Endothelial cell of umbilical vein (primary cell): ENCODE data around the gene FUT7. TPM values are rescaled to one million over a fixed set of nuclear protein-coding genes. Genes with fewer than 3 reads are reported as not detected.

Experiments used
- BruUV-seq: library from RNA; stranded (reverse); fragments of 400-500 nt; replicated peaks from 2 replicates; lab custom pipeline; 2021; lab: Mats Ljungman, UMichigan
- CTCF ChIA-PET: fragments of 300-600, 350-600 bp; sonication (Branson Sonifier 250); formaldehyde crosslinking; loops from one replicate; lab custom pipeline; 2021; ENCODE audit warnings: antibody characterized with exemption, inconsistent platforms; lab: Charles Lee
- POLR2A ChIA-PET: fragments of 300-600, 350-600 bp; sonication (Branson Sonifier 250); formaldehyde crosslinking; loops from one replicate; lab custom pipeline; 2021; ENCODE audit warnings: antibody characterized with exemption, inconsistent platforms; lab: Charles Lee
- DNase-seq: peaks from one replicate; pipeline ENCODE4 v3.0.0-alpha.2; 2011; ENCODE audit warnings: low read depth, low spot score
- FAIRE-seq: peaks from 2 replicates; lab custom pipeline; 2011; peaks lifted over from hg19 to GRCh38; lab: Jason Lieb, UNC
- H2AFZ ChIP-seq: 2 replicates; pipeline ENCODE4 v1.6.0; 2012; ENCODE audit warnings: low read depth, low read length, control low read depth, inconsistent platforms
- H3K27ac ChIP-seq: 2 replicates; pipeline ENCODE4 v1.5.1; 2011; ENCODE audit warnings: low read depth, mild to moderate bottlenecking, control low read depth, low read length, moderate library complexity; ENCODE audit not compliant: insufficient read depth
- H3K27me3 ChIP-seq, 2 experiments: 2 replicates each; pipeline versions ENCODE4 v1.6.0 to v1.6.1; 2011; ENCODE audit warnings: low read length in 2 of 2, mixed read lengths in 1 of 2; ENCODE audit not compliant: control insufficient read depth in 2 of 2, insufficient read depth in 2 of 2
- H3K36me3 ChIP-seq, 2 experiments: 2 replicates in 1 of 2; 3 replicates in 1 of 2; pipeline ENCODE4 v1.5.1; 2011; ENCODE audit warnings: low read length in 2 of 2, mild to moderate bottlenecking in 1 of 2, moderate library complexity in 1 of 2; ENCODE audit not compliant: control insufficient read depth in 2 of 2, insufficient read depth in 2 of 2; ENCODE audit errors: extremely low read depth in 1 of 2
- H3K4me1 ChIP-seq: 3 replicates; pipeline ENCODE4 v1.5.1; 2011; ENCODE audit warnings: mild to moderate bottlenecking, low read length; ENCODE audit not compliant: control insufficient read depth, insufficient read depth; ENCODE audit errors: extremely low read depth
- H3K4me2 ChIP-seq: 2 replicates; pipeline ENCODE4 v1.6.1; 2011; ENCODE audit warnings: low read length, control low read depth, mixed read lengths; ENCODE audit not compliant: insufficient read depth
- H3K4me3 ChIP-seq, 3 experiments: fragments of 200-600 bp in 1 of 3; sonication (generic), shearing (Covaris generic) in 1 of 3; replicated peaks in 1 of 3; 2 replicates each; pipeline ENCODE4 v1.5.1; 2011 to 2016; ENCODE audit warnings: control low read depth in 3 of 3, low read length in 3 of 3, mild to moderate bottlenecking in 2 of 3, inconsistent platforms in 1 of 3, low read depth in 1 of 3, moderate library complexity in 1 of 3; ENCODE audit not compliant: insufficient read depth in 1 of 3
- H3K79me2 ChIP-seq: 2 replicates; pipeline ENCODE4 v1.6.0; 2012; ENCODE audit warnings: low read length, inconsistent platforms; ENCODE audit not compliant: control insufficient read depth, insufficient read depth
- H3K9ac ChIP-seq: replicated peaks from 2 replicates; pipeline ENCODE3; 2011; ENCODE audit warnings: low read length, control low read depth; ENCODE audit not compliant: insufficient read depth; ENCODE audit errors: extremely low read depth
- H3K9me1 ChIP-seq: replicated peaks from 3 replicates; pipeline ENCODE4 v1.6.0; 2011; ENCODE audit warnings: mild to moderate bottlenecking, low read length; ENCODE audit not compliant: control insufficient read depth, insufficient read depth; ENCODE audit errors: extremely low read depth
- H3K9me3 ChIP-seq: replicated peaks from 2 replicates; pipeline ENCODE4 v1.5.1; 2012; ENCODE audit warnings: low read length, inconsistent platforms; ENCODE audit not compliant: control insufficient read depth, insufficient read depth
- H4K20me1 ChIP-seq: replicated peaks from 2 replicates; pipeline ENCODE3; 2011; ENCODE audit warnings: mild to moderate bottlenecking, low read length; ENCODE audit not compliant: control insufficient read depth, insufficient read depth; ENCODE audit errors: extremely low read depth
- EZH2 ChIP-seq: IDR thresholded peaks from 2 replicates; pipeline ENCODE4 v1.6.1; 2012; ENCODE audit warnings: borderline replicate concordance, low read depth, mild to moderate bottlenecking, moderate library complexity, low read length, inconsistent platforms; ENCODE audit not compliant: severe bottlenecking
- FOS ChIP-seq: IDR thresholded peaks from 2 replicates; pipeline ENCODE4 v1.6.1; 2011; ENCODE audit warnings: mild to moderate bottlenecking, low read length, moderate library complexity, borderline replicate concordance; ENCODE audit not compliant: insufficient read depth
- GATA2 ChIP-seq: IDR thresholded peaks from 2 replicates; pipeline ENCODE4 v1.7.0; 2011; ENCODE audit warnings: low read depth, mild to moderate bottlenecking, moderate library complexity, mixed read lengths, low read length; ENCODE audit not compliant: insufficient read length, insufficient read depth
- JUN ChIP-seq: IDR thresholded peaks from 2 replicates; pipeline ENCODE4 v1.6.1; 2011; ENCODE audit warnings: borderline replicate concordance, low read depth; ENCODE audit not compliant: insufficient read length, insufficient read depth
- MYC ChIP-seq: IDR thresholded peaks from one replicate; pipeline ENCODE4 v1.6.1; 2011; ENCODE audit warnings: mild to moderate bottlenecking, low read depth, low read length
- POLR2A ChIP-seq: IDR thresholded peaks from 2 replicates; pipeline ENCODE4 v1.6.1; 2012; ENCODE audit warnings: low read depth, mild to moderate bottlenecking, control low read depth, low read length
- POLR2AphosphoS5 ChIP-seq: IDR thresholded peaks from 2 replicates; pipeline ENCODE4 v1.6.1; 2012; ENCODE audit warnings: low read depth, mild to moderate bottlenecking, control low read depth, low read length, moderate library complexity; ENCODE audit not compliant: insufficient read depth
- dilution Hi-C: fragments of 300-500 bp; cut with MboI; formaldehyde crosslinking; loops from one replicate; pipeline ENCODE4 v1.15.0; 2019; ENCODE audit warnings: low sequenced_read_pairs; ENCODE audit not compliant: extremely low pct_ligation_motif_present
- intact Hi-C: fragments of 100-400 bp; cut with micrococcal nuclease; formaldehyde crosslinking; loops from one replicate; pipeline ENCODE4 v1.10.0; 2022
- polyA plus RNA-seq, 4 experiments: library from polyadenylated mRNA; depleted of rRNA in 3 of 4; stranded (reverse) in 3 of 4; unstranded in 1 of 4; fragments of >200 nt; gene quantifications; 2 replicates each; pipeline versions ENCODE4 v1.2.1 to v1.2.3, GENCODE V29; 2011 to 2012; ENCODE audit warnings: missing spikeins in 1 of 4
- total RNA-seq: library from RNA; stranded (reverse); gene quantifications from 2 replicates; pipeline ENCODE4 v1.2.3, GENCODE V29; 2021
- TF ChIP-seq, protein P1 (sequence below), 2 donors: IDR thresholded peaks; 1 replicate in 1 of 2; 2 replicates in 1 of 2; pipeline ENCODE4 v1.5.1; 2011; ENCODE audit warnings: low read length in 2 of 2, mild to moderate bottlenecking in 2 of 2, moderate library complexity in 2 of 2, control low read depth in 1 of 2, inconsistent platforms in 1 of 2, low read depth in 1 of 2; ENCODE audit not compliant: insufficient read depth in 1 of 2; ENCODE audit errors: extremely low read depth in 1 of 2
- TF ChIP-seq, protein P2 (sequence below): IDR thresholded peaks from 2 replicates; pipeline ENCODE4 v1.6.1; 2011; ENCODE audit not compliant: insufficient read depth, insufficient read length

The FUT7 gene
- total and polyA plus RNA-seq, 2 donors (not counting 3 experiments of a cell fraction or from before 2014, with no cell fraction given), result not detected

DNA sequence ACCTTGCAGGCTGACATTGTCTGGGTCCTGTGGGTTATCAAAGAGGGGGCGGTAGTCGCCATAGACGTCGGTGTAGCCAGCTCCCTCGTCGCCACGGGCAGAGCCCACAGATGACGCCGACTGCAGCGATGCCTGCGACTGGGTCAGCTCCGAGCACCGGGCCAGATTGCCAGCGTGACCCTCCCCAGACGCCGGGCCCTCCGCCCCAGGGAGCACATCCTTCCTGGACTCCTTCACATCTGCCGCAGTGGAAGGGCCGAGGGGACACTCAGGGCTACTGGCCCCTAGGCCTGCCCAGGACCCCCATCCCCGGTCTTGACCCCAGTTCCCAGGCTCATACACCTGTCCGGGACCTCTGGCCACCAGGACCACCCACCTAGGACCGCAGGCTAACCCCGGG lies 17.7 kb downstream of the FUT7 start:
- no TSS peak for BruUV-seq
- ChIA-PET CTCF (interaction anchor here (1.2 to 2.0 kb wide), 2 partner anchors 15 kb away, joined by 3 to 10 read pairs; no protein-coding TSS in a partner anchor), POLR2A (no interaction called here)
- Histone ChIP-seq H2AFZ (no peak overlapping the region), H3K9me1 (no peaks in the 10 kb centered on the region), H3K79me2 (no peaks in the 10 kb centered on the region), H3K4me1 (no peaks in the 10 kb centered on the region), H3K4me2 (no peak overlapping the region), H3K4me3 (no peak overlapping the region), H3K27ac (no peak overlapping the region), H4K20me1 (no peaks in the 10 kb centered on the region), H3K27me3 (no peaks in the 10 kb centered on the region), H3K9me3 (no peaks in the 10 kb centered on the region), H3K9ac (no peak overlapping the region), H3K36me3 (no peaks in the 10 kb centered on the region)
- DNase-seq (no peak), FAIRE-seq (no peak)
- intact Hi-C loops, result no loop called here
- dilution Hi-C loops, result no loop called here
- TF ChIP-seq POLR2AphosphoS5 (no peak), FOS (no peak), MYC (no peak), JUN (no peak), GATA2 (no peak), EZH2 (no peak), POLR2A (no peak)
- TF ChIP-seq, protein P1, sequence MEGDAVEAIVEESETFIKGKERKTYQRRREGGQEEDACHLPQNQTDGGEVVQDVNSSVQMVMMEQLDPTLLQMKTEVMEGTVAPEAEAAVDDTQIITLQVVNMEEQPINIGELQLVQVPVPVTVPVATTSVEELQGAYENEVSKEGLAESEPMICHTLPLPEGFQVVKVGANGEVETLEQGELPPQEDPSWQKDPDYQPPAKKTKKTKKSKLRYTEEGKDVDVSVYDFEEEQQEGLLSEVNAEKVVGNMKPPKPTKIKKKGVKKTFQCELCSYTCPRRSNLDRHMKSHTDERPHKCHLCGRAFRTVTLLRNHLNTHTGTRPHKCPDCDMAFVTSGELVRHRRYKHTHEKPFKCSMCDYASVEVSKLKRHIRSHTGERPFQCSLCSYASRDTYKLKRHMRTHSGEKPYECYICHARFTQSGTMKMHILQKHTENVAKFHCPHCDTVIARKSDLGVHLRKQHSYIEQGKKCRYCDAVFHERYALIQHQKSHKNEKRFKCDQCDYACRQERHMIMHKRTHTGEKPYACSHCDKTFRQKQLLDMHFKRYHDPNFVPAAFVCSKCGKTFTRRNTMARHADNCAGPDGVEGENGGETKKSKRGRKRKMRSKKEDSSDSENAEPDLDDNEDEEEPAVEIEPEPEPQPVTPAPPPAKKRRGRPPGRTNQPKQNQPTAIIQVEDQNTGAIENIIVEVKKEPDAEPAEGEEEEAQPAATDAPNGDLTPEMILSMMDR (IDR thresholded peaks at IDR 0.05; ENCODE audit: extremely low read depth in 1 of 2, insufficient read depth in 1 of 2, low read depth in 1 of 2, low read length in 2 of 2), result no peak
- TF ChIP-seq, protein P2, sequence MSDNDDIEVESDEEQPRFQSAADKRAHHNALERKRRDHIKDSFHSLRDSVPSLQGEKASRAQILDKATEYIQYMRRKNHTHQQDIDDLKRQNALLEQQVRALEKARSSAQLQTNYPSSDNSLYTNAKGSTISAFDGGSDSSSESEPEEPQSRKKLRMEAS, result no peak
